Esophagus squamous epithelium (tissue), 4 donors: ENCODE measurements around the gene GMPR2.

Experiments
- CTCF ChIP-seq, 6 experiments: fragments of 450-650 bp in 4 of 6; fragments of 200-600 bp in 2 of 6; sonication (generic) in 2 of 6; IDR thresholded peaks; one replicate each; pipeline ENCODE4 v1.5.1; 2016 to 2019; ENCODE audit warnings: antibody characterized with exemption in 6 of 6, mild to moderate bottlenecking in 4 of 6, moderate library complexity in 4 of 6
- POLR2A ChIP-seq, 4 donors: fragments of 450-650 bp; IDR thresholded peaks; one replicate each; pipeline ENCODE4 v1.6.1; 2017; ENCODE audit warnings: antibody characterized with exemption in 4 of 4, mild to moderate bottlenecking in 4 of 4, moderate library complexity in 3 of 4

- TF ChIP-seq CTCF (IDR thresholded peaks at IDR 0.05) (no peak), POLR2A (IDR thresholded peaks at IDR 0.05) (no peak)
These were observed 4.8 kb downstream of the GMPR2 start for GRCh38 chr14:24237463-24237955.
